GM12878 (cell line): Measurements from ENCODE around the gene DNAJB8.

ENCODE experiments used
- BRCA1 ChIP-seq: IDR thresholded peaks from 2 replicates; pipeline ENCODE4 v1.6.1; 2011; ENCODE audit warnings: low read depth, low read length, improper control_type of control experiment
- EP300 ChIP-seq, 2 experiments: fragments of 150-350 bp in 1 of 2; IDR thresholded peaks; 2 replicates each; pipeline ENCODE4 v1.6.1; 2011 to 2012; ENCODE audit warnings: low read depth in 2 of 2, low read length in 2 of 2, borderline replicate concordance in 1 of 2, improper control_type of control experiment in 1 of 2, inconsistent platforms in 1 of 2; ENCODE audit not compliant: control insufficient read depth in 1 of 2
- EZH2 ChIP-seq: IDR thresholded peaks from 2 replicates; pipeline ENCODE4 v1.6.1; 2012; ENCODE audit warnings: low read depth, mild to moderate bottlenecking, control low read depth, inconsistent platforms, low read length, borderline replicate concordance; ENCODE audit not compliant: control insufficient read depth
- MXI1 ChIP-seq: fragments of 150-350 bp; IDR thresholded peaks from 2 replicates; pipeline ENCODE4 v1.6.1; 2011; ENCODE audit warnings: low read depth, mild to moderate bottlenecking, inconsistent platforms, low read length, improper control_type of control experiment
- POLR2A ChIP-seq: IDR thresholded peaks from 2 replicates; pipeline ENCODE4 v1.6.1; 2011; ENCODE audit warnings: low read depth, mild to moderate bottlenecking, low read length
- SREBF2 ChIP-seq: IDR thresholded peaks from 2 replicates; pipeline ENCODE4 v1.6.1; 2012; ENCODE audit warnings: mild to moderate bottlenecking, low read length
- TF ChIP-seq, protein P1 (sequence below), 3 experiments: IDR thresholded peaks in 2 of 3; conservative IDR thresholded peaks in 1 of 3; 2 replicates each; pipeline ENCODE4 v1.5.1; 2011; ENCODE audit warnings: low read depth in 3 of 3, low read length in 3 of 3, mild to moderate bottlenecking in 3 of 3, control low read depth in 2 of 3, moderate library complexity in 2 of 3, inconsistent platforms in 1 of 3, mixed read lengths in 1 of 3; ENCODE audit not compliant: control insufficient read depth in 2 of 3, insufficient read depth in 1 of 3; ENCODE audit errors: extremely low read depth in 1 of 3

DNA sequence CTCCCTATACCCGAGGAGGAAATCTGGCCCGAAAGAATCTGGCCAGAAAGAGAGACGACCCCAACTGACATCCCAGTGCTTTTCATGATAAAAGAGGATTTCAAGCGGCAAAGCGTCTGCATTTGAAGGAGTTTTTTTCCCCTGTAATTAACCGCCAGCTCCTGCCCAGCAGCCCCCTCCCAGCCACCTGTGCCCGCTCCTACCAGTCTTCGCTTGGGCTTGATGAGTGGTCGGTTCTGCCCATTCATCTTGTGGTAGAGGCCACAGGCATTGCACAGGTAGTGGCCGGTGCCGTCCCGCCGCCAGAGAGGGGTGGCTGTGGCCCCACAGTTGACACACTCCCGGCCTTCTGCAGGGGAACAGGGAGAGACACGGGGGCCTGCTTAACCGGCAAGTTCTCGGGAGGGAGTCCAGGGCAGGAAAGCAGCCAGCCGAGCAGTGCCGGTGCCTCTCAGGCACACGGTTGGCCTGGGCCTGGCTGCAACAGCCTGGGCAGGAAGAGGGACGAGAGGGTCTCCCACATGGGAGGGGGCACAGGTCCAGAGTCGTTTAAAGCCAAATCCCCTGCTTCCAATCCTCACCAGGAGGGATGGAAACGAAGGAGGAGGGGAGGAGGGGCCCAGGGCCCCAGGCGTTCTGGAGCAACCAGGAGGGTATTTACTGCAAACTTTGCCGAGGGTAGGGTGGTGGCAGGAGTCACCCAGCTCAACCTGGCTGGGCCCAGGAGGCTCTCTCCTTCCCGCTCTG is 17.1 kb upstream of the DNAJB8 start:
- TF ChIP-seq BRCA1 (no peak), SREBF2 (no peak), MXI1 (no peak), POLR2A (no peak), EP300 (IDR thresholded peaks at IDR 0.05; ENCODE audit: borderline replicate concordance in 1 of 2, control insufficient read depth in 1 of 2, low read depth in 2 of 2, low read length in 2 of 2) (no peak), EZH2 (no peak)
- TF ChIP-seq, protein P1, sequence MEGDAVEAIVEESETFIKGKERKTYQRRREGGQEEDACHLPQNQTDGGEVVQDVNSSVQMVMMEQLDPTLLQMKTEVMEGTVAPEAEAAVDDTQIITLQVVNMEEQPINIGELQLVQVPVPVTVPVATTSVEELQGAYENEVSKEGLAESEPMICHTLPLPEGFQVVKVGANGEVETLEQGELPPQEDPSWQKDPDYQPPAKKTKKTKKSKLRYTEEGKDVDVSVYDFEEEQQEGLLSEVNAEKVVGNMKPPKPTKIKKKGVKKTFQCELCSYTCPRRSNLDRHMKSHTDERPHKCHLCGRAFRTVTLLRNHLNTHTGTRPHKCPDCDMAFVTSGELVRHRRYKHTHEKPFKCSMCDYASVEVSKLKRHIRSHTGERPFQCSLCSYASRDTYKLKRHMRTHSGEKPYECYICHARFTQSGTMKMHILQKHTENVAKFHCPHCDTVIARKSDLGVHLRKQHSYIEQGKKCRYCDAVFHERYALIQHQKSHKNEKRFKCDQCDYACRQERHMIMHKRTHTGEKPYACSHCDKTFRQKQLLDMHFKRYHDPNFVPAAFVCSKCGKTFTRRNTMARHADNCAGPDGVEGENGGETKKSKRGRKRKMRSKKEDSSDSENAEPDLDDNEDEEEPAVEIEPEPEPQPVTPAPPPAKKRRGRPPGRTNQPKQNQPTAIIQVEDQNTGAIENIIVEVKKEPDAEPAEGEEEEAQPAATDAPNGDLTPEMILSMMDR (IDR thresholded peaks at IDR 0.05 in 2 of 3, conservative IDR thresholded peaks at IDR 0.05 in 1 of 3; ENCODE audit: control insufficient read depth in 2 of 3, extremely low read depth in 1 of 3, insufficient read depth in 1 of 3, low read depth in 3 of 3, low read length in 3 of 3) = no peak
